ENCODE data around the gene GNA15. TPM values are rescaled to one million over a fixed set of nuclear protein-coding genes. Genes with fewer than 3 reads are reported as not detected.

GNA15 gene
- total RNA-seq, 4 donors from 2014 or later, result 3.8 to 22.5 (median 7.8) TPM

- WGBS, 2 donors, result 52 to 59% methylated on average over 12 of the region's 12 CpGs
- Histone ChIP-seq H3K9me3 (no peaks in the 10 kb centered on the region), H3K27me3 (no peaks in the 10 kb centered on the region), H3K27ac (no peak overlapping the region), H3K4me3 (no peak overlapping the region), H3K36me3 (peaks cover 0 to 96% (median 6%) of the 10 kb centered on the region in 3 donors), H3K4me1 (peaks cover 0 to 11% (median 0%) of the 10 kb centered on the region in 4 donors)
- TF ChIP-seq EP300 (IDR thresholded peaks at IDR 0.05) (no peak), CTCF (IDR thresholded peaks at IDR 0.05) (no peak), POLR2A (IDR thresholded peaks at IDR 0.05) (no peak)
- DNase-seq (ENCODE audit: low spot score in 2 of 2), result no peak
These were observed 20.4 kb upstream of the GNA15 start for GRCh38 chr19:3115411-3115810.

- H3K9me3 ChIP-seq, result no peaks in the 10 kb centered on the region
- peaks cover 0 to 11% (median 0%) of the 10 kb centered on the region in 4 donors for H3K4me1 ChIP-seq
- no peaks in the 10 kb centered on the region for H3K27me3 ChIP-seq
- whole genome bisulfite sequencing, 2 donors, result 70 to 77% methylated on average over 20 to 24 of the region's 24 CpGs
- peaks cover 0 to 96% (median 6%) of the 10 kb centered on the region in 3 donors for H3K36me3 ChIP-seq
- TF ChIP-seq EP300 (IDR thresholded peaks at IDR 0.05) (no peak), POLR2A (IDR thresholded peaks at IDR 0.05) (no peak), CTCF (IDR thresholded peaks at IDR 0.05) (no peak)
- no peak overlapping the region for H3K4me3 ChIP-seq
- DNase-seq (ENCODE audit: low spot score in 2 of 2), result no peak
- H3K27ac ChIP-seq, result no peak overlapping the region
These were observed 19.8 kb upstream of the GNA15 start for GRCh38 chr19:3115916-3116602.

- 92 to 94% methylated on average over 20 to 21 of the region's 21 CpGs for WGBS, 2 donors
- Histone ChIP-seq H3K4me3 (no peak overlapping the region), H3K27ac (no peak overlapping the region), H3K9me3 (no peaks in the 10 kb centered on the region), H3K4me1 (peaks cover 0 to 11% (median 0%) of the 10 kb centered on the region in 4 donors), H3K27me3 (no peaks in the 10 kb centered on the region), H3K36me3 (peaks cover 0 to 96% (median 6%) of the 10 kb centered on the region in 3 donors)
- no peak for DNase-seq (ENCODE audit: low spot score in 2 of 2)
- TF ChIP-seq POLR2A (IDR thresholded peaks at IDR 0.05), result no peak
- no peak for TF ChIP-seq EP300 (IDR thresholded peaks at IDR 0.05)
- TF ChIP-seq CTCF (IDR thresholded peaks at IDR 0.05), result no peak
These were observed 19.2 kb upstream of the GNA15 start for GRCh38 chr19:3116621-3117020.

GRCh38 chr19:3117716-3118115, 18.1 kb upstream of the GNA15 start:
- no peaks in the 10 kb centered on the region for H3K27me3 ChIP-seq
- no peak for TF ChIP-seq EP300 (IDR thresholded peaks at IDR 0.05)
- TF ChIP-seq POLR2A (IDR thresholded peaks at IDR 0.05), result no peak
- no peak for TF ChIP-seq CTCF (IDR thresholded peaks at IDR 0.05)
- no peak overlapping the region for H3K4me3 ChIP-seq
- 79 to 90% methylated on average over 12 to 20 of the region's 20 CpGs for WGBS, 2 donors
- DNase-seq (ENCODE audit: low spot score in 2 of 2), result no peak
- peaks cover 0 to 8% (median 0%) of the 10 kb centered on the region in 4 donors for H3K4me1 ChIP-seq
- H3K9me3 ChIP-seq, result no peaks in the 10 kb centered on the region
- H3K36me3 ChIP-seq, result peaks cover 0 to 98% (median 6%) of the 10 kb centered on the region in 3 donors
- H3K27ac ChIP-seq, result no peak overlapping the region

GRCh38 chr19:3118232-3119070, 17.4 kb upstream of the GNA15 start:
- H3K27me3 ChIP-seq, result no peaks in the 10 kb centered on the region
- peaks cover 0 to under 1% (median 0%) of the 10 kb centered on the region in 4 donors for H3K4me1 ChIP-seq
- 92 to 93% methylated on average over 38 to 40 of the region's 42 CpGs for WGBS, 2 donors
- peaks cover 0 to 98% (median 6%) of the 10 kb centered on the region in 3 donors for H3K36me3 ChIP-seq
- H3K9me3 ChIP-seq, result no peaks in the 10 kb centered on the region
- no peak overlapping the region for H3K4me3 ChIP-seq
- no peak overlapping the region for H3K27ac ChIP-seq
- no peak for DNase-seq (ENCODE audit: low spot score in 2 of 2)
- no peak for TF ChIP-seq EP300 (IDR thresholded peaks at IDR 0.05)

All from tibial nerve (tissue), 4 donors.